PC-9 (cell line): ENCODE results near the gene TMEM94.

Experiments used
- EZH2 ChIP-seq: fragments of 200-600 bp; sonication (generic); IDR thresholded peaks from 2 replicates; pipeline ENCODE4 v1.8.0; 2017; ENCODE audit warnings: antibody characterized with exemption, low read depth
- TF ChIP-seq, protein P1 (sequence below): fragments of 200-600 bp; sonication (generic); conservative IDR thresholded peaks from 2 replicates; pipeline ENCODE4 v1.6.1; 2017; ENCODE audit warnings: mixed run types, antibody characterized with exemption, mild to moderate bottlenecking, moderate library complexity

- TF ChIP-seq, protein P1, sequence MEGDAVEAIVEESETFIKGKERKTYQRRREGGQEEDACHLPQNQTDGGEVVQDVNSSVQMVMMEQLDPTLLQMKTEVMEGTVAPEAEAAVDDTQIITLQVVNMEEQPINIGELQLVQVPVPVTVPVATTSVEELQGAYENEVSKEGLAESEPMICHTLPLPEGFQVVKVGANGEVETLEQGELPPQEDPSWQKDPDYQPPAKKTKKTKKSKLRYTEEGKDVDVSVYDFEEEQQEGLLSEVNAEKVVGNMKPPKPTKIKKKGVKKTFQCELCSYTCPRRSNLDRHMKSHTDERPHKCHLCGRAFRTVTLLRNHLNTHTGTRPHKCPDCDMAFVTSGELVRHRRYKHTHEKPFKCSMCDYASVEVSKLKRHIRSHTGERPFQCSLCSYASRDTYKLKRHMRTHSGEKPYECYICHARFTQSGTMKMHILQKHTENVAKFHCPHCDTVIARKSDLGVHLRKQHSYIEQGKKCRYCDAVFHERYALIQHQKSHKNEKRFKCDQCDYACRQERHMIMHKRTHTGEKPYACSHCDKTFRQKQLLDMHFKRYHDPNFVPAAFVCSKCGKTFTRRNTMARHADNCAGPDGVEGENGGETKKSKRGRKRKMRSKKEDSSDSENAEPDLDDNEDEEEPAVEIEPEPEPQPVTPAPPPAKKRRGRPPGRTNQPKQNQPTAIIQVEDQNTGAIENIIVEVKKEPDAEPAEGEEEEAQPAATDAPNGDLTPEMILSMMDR: no peak
- no peak for TF ChIP-seq EZH2
Measured at GRCh38 chr17:75506888-75507287, 50.5 kb downstream of the TMEM94 start.
